Skeletal muscle cell (primary cell): ENCODE measurements around the gene OR6C70.

Experiments used
- DNase-seq: peaks from one replicate; pipeline ENCODE4 v3.0.0-alpha.2; 2010; ENCODE audit warnings: low read depth
- H3K4me3 ChIP-seq: 2 replicates; pipeline ENCODE4 v1.5.1; 2011; ENCODE audit warnings: low read depth, mild to moderate bottlenecking, control low read depth, low read length, moderate library complexity

The OR6C70 gene

GRCh38 chr12:55425954-55426353 is 44.0 kb downstream of the OR6C70 start, which contains the start of gene OR6C76:
Gene OR6C76, plus strand, starts transcription at chr12:55426254. Its CDS starts 0 bp downstream, at chr12:55426254.
- DNase-seq: no peak
- H3K4me3 ChIP-seq: no peak within 1 kb of the TSS

- no peak for DNase-seq
- H3K4me3 ChIP-seq: no peak overlapping the region
Observed at GRCh38 chr12:55420307-55420962, 49.5 kb downstream of the OR6C70 start.
